ENCODE data around the gene SULT1A4.
"Not testable (repeated sequence)": the region's sequence is repeated elsewhere in the genome, so short reads cannot be mapped to it uniquely, and the experiment has no call there.

SULT1A4 gene

GRCh38 chr16:29459706-29460646 is at the start of gene SULT1A4:
SULT1A4 (plus strand) TSS chr16:29459913; CDS start chr16:29461386, 1,473 bp downstream.
- DNase-seq = not testable (repeated sequence)

- DNase-seq = not testable (repeated sequence)
Measured at GRCh38 chr16:29423587-29423986, 36.1 kb upstream of the SULT1A4 start.

- DNase-seq = not testable (repeated sequence)
Measured at GRCh38 chr16:29425390-29425789, 34.3 kb upstream of the SULT1A4 start.

- DNase-seq = not testable (repeated sequence)
Measured at GRCh38 chr16:29453754-29454153, 6.0 kb upstream of the SULT1A4 start.

GRCh38 chr16:29454269-29454668 is 5.4 kb upstream of the SULT1A4 start, which contains the start of the genes BOLA2 and SLX1B:
BOLA2 (minus strand) TSS chr16:29454351; CDS start chr16:29454253, 98 bp downstream.
SLX1B (plus strand) TSS chr16:29454533.
- not testable (repeated sequence) for DNase-seq

- DNase-seq = not testable (repeated sequence)
Measured at GRCh38 chr16:29454828-29455227, 4.9 kb upstream of the SULT1A4 start.

GRCh38 chr16:29457660-29458059 is 2.1 kb upstream of the SULT1A4 start:
- not testable (repeated sequence) for DNase-seq

GRCh38 chr16:29460647-29461030 is 926 bp downstream of the SULT1A4 start:
- DNase-seq = not testable (repeated sequence)

- not testable (repeated sequence) for DNase-seq
Measured at GRCh38 chr16:29465985-29466824, 6.5 kb downstream of the SULT1A4 start.

GRCh38 chr16:29466904-29467303 is 7.2 kb downstream of the SULT1A4 start:
- DNase-seq = not testable (repeated sequence)

GRCh38 chr16:29467654-29468366 is 8.1 kb downstream of the SULT1A4 start:
- DNase-seq = not testable (repeated sequence)

GRCh38 chr16:29469660-29470059 is 9.9 kb downstream of the SULT1A4 start:
- DNase-seq = peak; percentile 40 to 70

- not testable (repeated sequence) for DNase-seq
Measured at GRCh38 chr16:29472065-29472464, 12.4 kb downstream of the SULT1A4 start.

- not testable (repeated sequence) for DNase-seq
Measured at GRCh38 chr16:29482276-29482675, 22.6 kb downstream of the SULT1A4 start.

- DNase-seq = not testable (repeated sequence)
Measured at GRCh38 chr16:29506308-29506707, 46.6 kb downstream of the SULT1A4 start, which contains the start of gene NPIPB12. NPIPB12 (minus strand) TSS chr16:29506408.
